DND-41 (cell line): ENCODE data around the gene AGAP1.

ENCODE experiments used
- ATAC-seq: fragments of 200-7000 bp; cut with Tn5 transposase; 3 replicates; pipeline ENCODE4 v1.9.1; 2021; ENCODE audit warnings: low read depth; ENCODE audit not compliant: insufficient read depth
- DNase-seq: peaks from one replicate; pipeline ENCODE4 v3.0.0-alpha.2; 2020
- H2AFZ ChIP-seq: 2 replicates; pipeline ENCODE4 v1.6.0; 2012; ENCODE audit warnings: low read depth, low read length
- H3K27ac ChIP-seq: 2 replicates; pipeline ENCODE4 v1.5.1; 2012; ENCODE audit warnings: low read length, inconsistent platforms
- H3K27me3 ChIP-seq: fragments of 200-600 bp; sonication (generic); 2 replicates; pipeline ENCODE4 v1.6.0; 2012; ENCODE audit warnings: low read length, mild to moderate bottlenecking, inconsistent platforms; ENCODE audit not compliant: insufficient read depth, poor library complexity
- H3K36me3 ChIP-seq: 2 replicates; pipeline ENCODE4 v1.5.1; 2012; ENCODE audit warnings: low read length, inconsistent platforms; ENCODE audit not compliant: insufficient read depth
- H3K4me1 ChIP-seq: 2 replicates; pipeline ENCODE4 v1.5.1; 2012; ENCODE audit warnings: mild to moderate bottlenecking, low read length; ENCODE audit not compliant: insufficient read depth
- H3K4me2 ChIP-seq: 2 replicates; pipeline ENCODE4 v1.6.0; 2012; ENCODE audit warnings: mild to moderate bottlenecking, moderate library complexity, low read length, inconsistent platforms; ENCODE audit not compliant: insufficient read depth
- H3K4me3 ChIP-seq, 2 experiments: fragments of 200-600 bp in 1 of 2; shearing (Covaris generic) in 1 of 2; 2 replicates each; pipeline ENCODE4 v1.5.1; 2012 to 2016; ENCODE audit warnings: inconsistent platforms in 2 of 2, low read length in 2 of 2, mild to moderate bottlenecking in 2 of 2, low read depth in 1 of 2, moderate library complexity in 1 of 2
- H3K79me2 ChIP-seq: 2 replicates; pipeline ENCODE4 v1.6.0; 2012; ENCODE audit warnings: low read length, inconsistent platforms; ENCODE audit not compliant: insufficient read depth
- H3K9ac ChIP-seq: 2 replicates; pipeline ENCODE4 v1.6.0; 2012; ENCODE audit warnings: low read depth, mild to moderate bottlenecking, inconsistent platforms, low read length, moderate library complexity
- H3K9me3 ChIP-seq: 2 replicates; pipeline ENCODE4 v1.5.1; 2012; ENCODE audit warnings: low read length, moderate library complexity, mild to moderate bottlenecking, inconsistent platforms; ENCODE audit not compliant: insufficient read depth, severe bottlenecking
- H4K20me1 ChIP-seq: 2 replicates; pipeline ENCODE4 v1.6.0; 2012; ENCODE audit warnings: low read length; ENCODE audit not compliant: insufficient read depth
- EZH2 ChIP-seq: IDR thresholded peaks from 3 replicates; pipeline ENCODE4 v1.6.1; 2012; ENCODE audit warnings: borderline replicate concordance, low read depth, mild to moderate bottlenecking, moderate library complexity, low read length, inconsistent platforms; ENCODE audit not compliant: severe bottlenecking
- TF ChIP-seq, protein P1 (sequence below): IDR thresholded peaks from 2 replicates; pipeline ENCODE4 v1.5.1; 2012; ENCODE audit warnings: borderline replicate concordance, low read length, moderate library complexity, mild to moderate bottlenecking; ENCODE audit not compliant: poor library complexity, severe bottlenecking; ENCODE audit errors: extremely low read depth

The AGAP1 gene

DNA sequence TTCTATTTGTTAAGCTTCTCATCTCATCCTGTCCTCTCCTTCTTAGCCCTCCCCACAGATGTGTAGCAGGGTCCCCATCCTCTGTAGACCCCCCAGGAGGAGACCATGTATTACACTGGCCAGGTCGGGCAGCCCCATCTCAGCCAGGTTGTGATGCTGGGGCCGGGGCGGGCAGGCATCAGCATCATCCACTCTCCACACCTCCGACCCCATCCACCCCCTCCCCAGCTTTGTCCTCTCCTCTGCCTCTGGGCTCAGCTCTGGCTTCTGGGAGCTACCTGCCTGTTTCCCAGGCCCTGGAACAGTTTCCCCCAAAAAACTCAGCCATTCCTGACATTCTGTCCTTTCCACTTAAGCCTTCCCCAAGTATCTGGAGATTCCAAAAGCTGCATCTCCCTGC is 625.2 kb downstream of the AGAP1 start:
- Histone ChIP-seq H3K36me3 (no peaks in the 10 kb centered on the region; the same call in 1 of the 2 replicates), H3K27ac (no peak overlapping the region), H4K20me1 (no peaks in the 10 kb centered on the region; the same call in 1 of the 2 replicates), H3K27me3 (no peaks in the 10 kb centered on the region), H3K4me3 (no peak overlapping the region), H2AFZ (no peak overlapping the region), H3K4me2 (no peak overlapping the region), H3K9me3 (no peaks in the 10 kb centered on the region), H3K4me1 (no peaks in the 10 kb centered on the region), H3K79me2 (no peaks in the 10 kb centered on the region), H3K9ac (no peak overlapping the region)
- ATAC-seq (no peak), DNase-seq (no peak)
- TF ChIP-seq, protein P1, sequence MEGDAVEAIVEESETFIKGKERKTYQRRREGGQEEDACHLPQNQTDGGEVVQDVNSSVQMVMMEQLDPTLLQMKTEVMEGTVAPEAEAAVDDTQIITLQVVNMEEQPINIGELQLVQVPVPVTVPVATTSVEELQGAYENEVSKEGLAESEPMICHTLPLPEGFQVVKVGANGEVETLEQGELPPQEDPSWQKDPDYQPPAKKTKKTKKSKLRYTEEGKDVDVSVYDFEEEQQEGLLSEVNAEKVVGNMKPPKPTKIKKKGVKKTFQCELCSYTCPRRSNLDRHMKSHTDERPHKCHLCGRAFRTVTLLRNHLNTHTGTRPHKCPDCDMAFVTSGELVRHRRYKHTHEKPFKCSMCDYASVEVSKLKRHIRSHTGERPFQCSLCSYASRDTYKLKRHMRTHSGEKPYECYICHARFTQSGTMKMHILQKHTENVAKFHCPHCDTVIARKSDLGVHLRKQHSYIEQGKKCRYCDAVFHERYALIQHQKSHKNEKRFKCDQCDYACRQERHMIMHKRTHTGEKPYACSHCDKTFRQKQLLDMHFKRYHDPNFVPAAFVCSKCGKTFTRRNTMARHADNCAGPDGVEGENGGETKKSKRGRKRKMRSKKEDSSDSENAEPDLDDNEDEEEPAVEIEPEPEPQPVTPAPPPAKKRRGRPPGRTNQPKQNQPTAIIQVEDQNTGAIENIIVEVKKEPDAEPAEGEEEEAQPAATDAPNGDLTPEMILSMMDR = no peak
- TF ChIP-seq EZH2 = no peak

DNA sequence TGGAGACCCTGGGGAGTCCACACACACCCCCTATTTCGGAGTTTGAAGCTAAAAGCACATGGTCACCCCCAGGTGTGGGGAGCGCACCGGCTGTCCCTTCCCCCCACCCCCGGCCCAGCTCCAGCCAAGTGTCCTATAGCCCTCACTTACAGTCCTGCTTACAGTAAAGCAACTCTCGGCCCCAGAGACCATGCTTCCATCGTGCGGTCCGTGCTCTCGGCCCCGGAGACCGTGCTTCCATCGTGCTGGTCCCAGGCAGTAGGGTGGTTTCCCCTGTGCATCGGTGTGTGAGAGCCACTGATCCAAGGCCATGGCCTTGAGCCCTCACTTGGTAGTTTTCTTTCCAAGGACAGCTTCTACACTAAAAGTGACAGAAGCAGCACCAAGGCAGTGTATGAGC is 625.6 kb downstream of the AGAP1 start:
- no peak overlapping the region for H3K27ac ChIP-seq
- no peaks in the 10 kb centered on the region; the same call in 1 of the 2 replicates for H4K20me1 ChIP-seq
- H3K36me3 ChIP-seq = no peaks in the 10 kb centered on the region; the same call in 1 of the 2 replicates
- no peak overlapping the region for H2AFZ ChIP-seq
- ATAC-seq (no peak), DNase-seq (no peak)
- H3K9me3 ChIP-seq = no peaks in the 10 kb centered on the region
- no peaks in the 10 kb centered on the region for H3K27me3 ChIP-seq
- no peak overlapping the region for H3K9ac ChIP-seq
- no peak overlapping the region for H3K4me3 ChIP-seq
- TF ChIP-seq, protein P1 = no peak
- no peak for TF ChIP-seq EZH2
- H3K4me1 ChIP-seq = no peaks in the 10 kb centered on the region
- no peaks in the 10 kb centered on the region for H3K79me2 ChIP-seq
- H3K4me2 ChIP-seq = no peak overlapping the region

DNA sequence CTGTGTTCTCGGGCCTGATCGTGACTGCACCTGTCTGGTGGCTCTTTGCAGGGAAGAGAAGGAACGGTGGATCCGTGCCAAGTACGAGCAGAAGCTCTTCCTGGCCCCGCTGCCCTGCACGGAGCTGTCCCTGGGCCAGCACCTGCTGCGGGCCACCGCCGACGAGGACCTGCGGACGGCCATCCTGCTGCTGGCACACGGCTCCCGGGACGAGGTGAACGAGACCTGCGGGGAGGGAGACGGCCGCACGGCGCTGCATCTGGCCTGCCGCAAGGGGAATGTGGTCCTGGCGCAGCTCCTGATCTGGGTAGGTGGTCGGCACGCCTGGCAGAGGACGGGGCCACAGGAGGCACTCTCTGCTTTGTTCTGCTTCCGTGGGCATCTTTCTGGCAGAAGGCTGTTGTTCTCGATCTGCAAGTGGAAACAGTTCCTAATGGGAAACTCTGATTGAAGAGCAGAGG is 626.3 kb downstream of the AGAP1 start:
- no peak overlapping the region for H3K27ac ChIP-seq
- no peak overlapping the region for H3K4me2 ChIP-seq
- no peaks in the 10 kb centered on the region for H3K4me1 ChIP-seq
- H4K20me1 ChIP-seq = no peaks in the 10 kb centered on the region
- TF ChIP-seq EZH2 = no peak
- TF ChIP-seq, protein P1 = no peak
- no peaks in the 10 kb centered on the region for H3K9me3 ChIP-seq
- ATAC-seq = no peak
- H3K79me2 ChIP-seq = no peaks in the 10 kb centered on the region
- no peak overlapping the region for H3K9ac ChIP-seq
- no peak for DNase-seq
- H3K27me3 ChIP-seq = no peaks in the 10 kb centered on the region
- H2AFZ ChIP-seq = no peak overlapping the region
- H3K4me3 ChIP-seq = no peak overlapping the region
- no peaks in the 10 kb centered on the region; the same call in 1 of the 2 replicates for H3K36me3 ChIP-seq

DNA sequence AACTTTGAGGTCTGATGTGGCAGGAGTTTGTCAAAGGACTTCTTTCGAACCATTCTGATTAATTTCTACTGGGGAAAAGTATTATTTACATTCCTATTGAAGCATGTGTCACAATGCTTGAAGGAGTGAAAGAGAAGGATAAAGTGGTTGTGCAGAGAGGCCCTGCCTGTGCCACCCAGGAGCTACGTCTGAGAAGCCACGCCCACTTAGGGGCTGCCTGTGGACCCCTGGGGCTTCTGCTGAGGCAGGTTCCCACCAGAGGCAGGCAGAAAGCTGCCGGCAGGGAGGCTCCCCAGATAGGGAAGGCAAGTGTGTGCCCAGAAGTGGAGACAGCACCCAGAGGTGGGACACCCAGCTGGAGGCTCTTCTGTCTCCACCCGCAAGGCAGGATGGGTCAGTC is 627.0 kb downstream of the AGAP1 start:
- no peaks in the 10 kb centered on the region for H3K27me3 ChIP-seq
- DNase-seq = no peak
- no peaks in the 10 kb centered on the region for H3K9me3 ChIP-seq
- no peaks in the 10 kb centered on the region for H3K4me1 ChIP-seq
- H4K20me1 ChIP-seq = no peaks in the 10 kb centered on the region
- H3K27ac ChIP-seq = no peak overlapping the region
- no peak overlapping the region for H3K9ac ChIP-seq
- H3K4me2 ChIP-seq = no peak overlapping the region
- TF ChIP-seq, protein P1 = no peak
- no peak for TF ChIP-seq EZH2
- no peaks in the 10 kb centered on the region; the same call in 1 of the 2 replicates for H3K36me3 ChIP-seq
- H3K4me3 ChIP-seq = no peak overlapping the region
- no peaks in the 10 kb centered on the region for H3K79me2 ChIP-seq
- no peak overlapping the region for H2AFZ ChIP-seq
- ATAC-seq = no peak
